SK-N-SH treated with all-trans-retinoic acid at 6 μM for 48 hours (cell line): ENCODE data around the gene KAT6B.

ENCODE experiments used
- ARNTL ChIP-seq: fragments of 450-650 bp; formaldehyde crosslinking; IDR thresholded peaks from 2 replicates; pipeline ENCODE4 v1.5.0; 2020; ENCODE audit warnings: low read depth, mild to moderate bottlenecking, moderate library complexity, borderline replicate concordance
- ESRRG ChIP-seq: fragments of 250-450 bp; sonication (Bioruptor Pico); IDR thresholded peaks from 2 replicates; pipeline ENCODE4 v1.6.1; 2021; ENCODE audit warnings: mild to moderate bottlenecking
- OSR1 ChIP-seq: fragments of 250-450 bp; sonication (Bioruptor Pico); IDR thresholded peaks from 2 replicates; pipeline ENCODE4 v1.8.0; 2022; ENCODE audit warnings: moderate library complexity, mild to moderate bottlenecking, inconsistent platforms
- PPARA ChIP-seq: fragments of 250-450 bp; sonication (Bioruptor Pico); IDR thresholded peaks from 2 replicates; pipeline ENCODE4 v1.5.0; 2020; ENCODE audit warnings: mild to moderate bottlenecking, borderline replicate concordance
- SNAI2 ChIP-seq: fragments of 250-450 bp; sonication (Bioruptor Pico); IDR thresholded peaks from 2 replicates; pipeline ENCODE4 v1.5.0; 2020; ENCODE audit warnings: mild to moderate bottlenecking, moderate library complexity
- TCF4 ChIP-seq: fragments of 250-450 bp; sonication (Bioruptor Pico); IDR thresholded peaks from 2 replicates; pipeline ENCODE4 v1.8.0; 2021; ENCODE audit warnings: mild to moderate bottlenecking, moderate library complexity, borderline replicate concordance
- TOX ChIP-seq: fragments of 250-450 bp; sonication (Bioruptor Pico); IDR thresholded peaks from 2 replicates; pipeline ENCODE4 v1.8.0; 2021; ENCODE audit warnings: mild to moderate bottlenecking, moderate library complexity, borderline replicate concordance
- ZC3H10 ChIP-seq: fragments of 250-450 bp; sonication (Bioruptor Pico); IDR thresholded peaks from 2 replicates; pipeline ENCODE4 v1.5.1; 2021; ENCODE audit warnings: mild to moderate bottlenecking, moderate library complexity
- ZFP3 ChIP-seq: fragments of 250-450 bp; sonication (Bioruptor Pico); IDR thresholded peaks from 2 replicates; pipeline ENCODE4 v1.5.0; 2020; ENCODE audit warnings: mild to moderate bottlenecking, moderate library complexity
- ZNF565 ChIP-seq: fragments of 450-650 bp; formaldehyde crosslinking; conservative IDR thresholded peaks from 2 replicates; pipeline ENCODE4 v1.5.0; 2020; ENCODE audit warnings: low read depth, mild to moderate bottlenecking, moderate library complexity
- ZNF70 ChIP-seq: fragments of 450-650 bp; formaldehyde crosslinking; IDR thresholded peaks from 2 replicates; pipeline ENCODE4 v1.5.0; 2020; ENCODE audit warnings: mild to moderate bottlenecking, moderate library complexity
- TF ChIP-seq, protein P1 (sequence below): fragments of 250-450 bp; sonication (Bioruptor Pico); IDR thresholded peaks from 2 replicates; pipeline ENCODE4 v1.8.0; 2020; ENCODE audit warnings: mild to moderate bottlenecking, moderate library complexity, borderline replicate concordance
- TF ChIP-seq, protein P2 (sequence below): fragments of 250-450 bp; sonication (Bioruptor Pico); IDR thresholded peaks from 2 replicates; pipeline ENCODE4 v1.5.0; 2020; ENCODE audit warnings: mild to moderate bottlenecking, moderate library complexity

DNA sequence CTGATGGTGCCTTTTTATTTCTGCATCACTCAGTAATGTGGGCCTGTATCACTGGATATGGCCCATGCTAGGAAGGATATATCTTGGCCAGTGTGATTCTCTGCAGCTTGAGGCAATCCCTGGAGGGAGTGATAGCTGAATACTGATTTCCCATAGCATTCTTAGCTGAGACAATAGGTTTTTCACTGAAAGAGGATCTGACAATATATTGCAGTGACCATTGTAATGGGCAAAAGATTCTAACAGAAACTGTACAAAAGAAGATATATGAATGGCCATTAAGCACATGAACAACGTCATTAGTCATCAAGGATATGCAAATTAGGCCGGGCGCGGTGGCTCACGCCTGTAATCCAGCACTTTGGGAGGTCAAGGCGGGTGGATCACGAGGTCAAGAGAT lies 117.8 kb downstream of the KAT6B start:
- TF ChIP-seq, protein P1, sequence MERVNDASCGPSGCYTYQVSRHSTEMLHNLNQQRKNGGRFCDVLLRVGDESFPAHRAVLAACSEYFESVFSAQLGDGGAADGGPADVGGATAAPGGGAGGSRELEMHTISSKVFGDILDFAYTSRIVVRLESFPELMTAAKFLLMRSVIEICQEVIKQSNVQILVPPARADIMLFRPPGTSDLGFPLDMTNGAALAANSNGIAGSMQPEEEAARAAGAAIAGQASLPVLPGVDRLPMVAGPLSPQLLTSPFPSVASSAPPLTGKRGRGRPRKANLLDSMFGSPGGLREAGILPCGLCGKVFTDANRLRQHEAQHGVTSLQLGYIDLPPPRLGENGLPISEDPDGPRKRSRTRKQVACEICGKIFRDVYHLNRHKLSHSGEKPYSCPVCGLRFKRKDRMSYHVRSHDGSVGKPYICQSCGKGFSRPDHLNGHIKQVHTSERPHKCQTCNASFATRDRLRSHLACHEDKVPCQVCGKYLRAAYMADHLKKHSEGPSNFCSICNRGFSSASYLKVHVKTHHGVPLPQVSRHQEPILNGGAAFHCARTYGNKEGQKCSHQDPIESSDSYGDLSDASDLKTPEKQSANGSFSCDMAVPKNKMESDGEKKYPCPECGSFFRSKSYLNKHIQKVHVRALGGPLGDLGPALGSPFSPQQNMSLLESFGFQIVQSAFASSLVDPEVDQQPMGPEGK (CRISPR knock-in tag), result no peak
- TF ChIP-seq ZFP3 (CRISPR knock-in tag) (no peak), SNAI2 (CRISPR knock-in tag) (no peak), PPARA (CRISPR knock-in tag) (no peak), ESRRG (CRISPR knock-in tag) (no peak), ZNF70 (no peak), TCF4 (no peak), ZNF565 (CRISPR knock-in tag) (no peak), OSR1 (CRISPR knock-in tag) (no peak), TOX (CRISPR knock-in tag) (no peak), ZC3H10 (CRISPR knock-in tag) (no peak), ARNTL (no peak)
- TF ChIP-seq, protein P2, sequence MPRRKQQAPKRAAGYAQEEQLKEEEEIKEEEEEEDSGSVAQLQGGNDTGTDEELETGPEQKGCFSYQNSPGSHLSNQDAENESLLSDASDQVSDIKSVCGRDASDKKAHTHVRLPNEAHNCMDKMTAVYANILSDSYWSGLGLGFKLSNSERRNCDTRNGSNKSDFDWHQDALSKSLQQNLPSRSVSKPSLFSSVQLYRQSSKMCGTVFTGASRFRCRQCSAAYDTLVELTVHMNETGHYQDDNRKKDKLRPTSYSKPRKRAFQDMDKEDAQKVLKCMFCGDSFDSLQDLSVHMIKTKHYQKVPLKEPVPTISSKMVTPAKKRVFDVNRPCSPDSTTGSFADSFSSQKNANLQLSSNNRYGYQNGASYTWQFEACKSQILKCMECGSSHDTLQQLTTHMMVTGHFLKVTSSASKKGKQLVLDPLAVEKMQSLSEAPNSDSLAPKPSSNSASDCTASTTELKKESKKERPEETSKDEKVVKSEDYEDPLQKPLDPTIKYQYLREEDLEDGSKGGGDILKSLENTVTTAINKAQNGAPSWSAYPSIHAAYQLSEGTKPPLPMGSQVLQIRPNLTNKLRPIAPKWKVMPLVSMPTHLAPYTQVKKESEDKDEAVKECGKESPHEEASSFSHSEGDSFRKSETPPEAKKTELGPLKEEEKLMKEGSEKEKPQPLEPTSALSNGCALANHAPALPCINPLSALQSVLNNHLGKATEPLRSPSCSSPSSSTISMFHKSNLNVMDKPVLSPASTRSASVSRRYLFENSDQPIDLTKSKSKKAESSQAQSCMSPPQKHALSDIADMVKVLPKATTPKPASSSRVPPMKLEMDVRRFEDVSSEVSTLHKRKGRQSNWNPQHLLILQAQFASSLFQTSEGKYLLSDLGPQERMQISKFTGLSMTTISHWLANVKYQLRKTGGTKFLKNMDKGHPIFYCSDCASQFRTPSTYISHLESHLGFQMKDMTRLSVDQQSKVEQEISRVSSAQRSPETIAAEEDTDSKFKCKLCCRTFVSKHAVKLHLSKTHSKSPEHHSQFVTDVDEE (CRISPR knock-in tag), result no peak
